Progenitor cell of endocrine pancreas (in vitro differentiated cells): ENCODE data around the gene FRS2. TPM values are rescaled to one million over a fixed set of nuclear protein-coding genes. Genes with fewer than 3 reads are reported as not detected.

Experiments used
- DNase-seq: peaks from one replicate; pipeline ENCODE4 v3.0.0; 2021; ENCODE audit warnings: low spot score; ENCODE audit not compliant: unreplicated experiment
- H3K27ac Mint-ChIP-seq: 2 replicates; pipeline ENCODE4 v1.8.0; 2021; ENCODE audit warnings: mild to moderate bottlenecking, moderate library complexity, mixed read lengths
- H3K27me3 Mint-ChIP-seq: 2 replicates; pipeline ENCODE4 v1.8.0; 2021; ENCODE audit warnings: mixed read lengths
- H3K36me3 Mint-ChIP-seq: 2 replicates; pipeline ENCODE4 v1.8.0; 2022; ENCODE audit warnings: mixed read lengths; ENCODE audit not compliant: insufficient read depth
- H3K4me1 Mint-ChIP-seq: 2 replicates; pipeline ENCODE4 v1.8.0; 2021; ENCODE audit warnings: low read depth, mixed read lengths
- H3K4me3 Mint-ChIP-seq: 2 replicates; pipeline ENCODE4 v1.8.0; 2021; ENCODE audit warnings: low read depth, mild to moderate bottlenecking, moderate library complexity, mixed read lengths
- H3K9me3 Mint-ChIP-seq: 2 replicates; pipeline ENCODE4 v1.8.0; 2021; ENCODE audit warnings: low read depth, mixed read lengths
- CTCF ChIP-seq: fragments of 200-600 bp; sonication (generic); IDR thresholded peaks from one replicate; pipeline ENCODE4 v1.5.0; 2021; ENCODE audit warnings: antibody characterized with exemption, mild to moderate bottlenecking; ENCODE audit not compliant: unreplicated experiment
- total RNA-seq: library from RNA; stranded (reverse); gene quantifications from 2 replicates; pipeline ENCODE4 v1.2.1, GENCODE V29; 2021

The FRS2 gene
- total RNA-seq, 1 donor from 2014 or later, result 42.6 TPM

DNA sequence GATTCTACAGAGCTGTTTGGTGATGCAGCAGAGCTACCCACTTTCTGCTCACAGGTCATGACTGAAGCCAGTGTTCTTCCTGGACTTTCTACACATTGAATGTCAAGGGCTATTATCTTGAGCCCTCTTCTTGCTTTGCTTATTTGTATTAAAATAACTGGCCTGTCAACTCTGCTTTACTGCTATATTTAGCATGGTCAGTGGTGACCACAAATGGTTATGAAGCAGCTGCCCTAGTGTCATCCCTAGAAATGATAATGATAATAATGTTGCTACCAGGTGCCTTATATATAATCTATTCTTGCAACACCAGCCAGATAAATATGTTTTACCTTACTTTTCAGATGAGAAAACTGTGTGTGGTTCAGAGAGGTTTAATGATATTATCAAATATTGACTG lies 143.2 kb downstream of the FRS2 start:
- Mint-ChIP-seq H3K36me3 (no peaks in the 10 kb centered on the region), H3K27ac (no peak overlapping the region), H3K9me3 (no peaks in the 10 kb centered on the region), H3K27me3 (peaks cover 10% of the 10 kb centered on the region), H3K4me3 (no peak overlapping the region), H3K4me1 (no peaks in the 10 kb centered on the region)
- DNase-seq, result no peak
- no peak for TF ChIP-seq CTCF

- Mint-ChIP-seq H3K4me1 (no peaks in the 10 kb centered on the region), H3K27ac (no peak overlapping the region), H3K9me3 (no peaks in the 10 kb centered on the region), H3K27me3 (peaks cover 7% of the 10 kb centered on the region), H3K4me3 (no peak overlapping the region), H3K36me3 (no peaks in the 10 kb centered on the region)
- no peak for TF ChIP-seq CTCF
- DNase-seq, result no peak
Observed at GRCh38 chr12:69616025-69616424, 145.8 kb downstream of the FRS2 start.

DNA sequence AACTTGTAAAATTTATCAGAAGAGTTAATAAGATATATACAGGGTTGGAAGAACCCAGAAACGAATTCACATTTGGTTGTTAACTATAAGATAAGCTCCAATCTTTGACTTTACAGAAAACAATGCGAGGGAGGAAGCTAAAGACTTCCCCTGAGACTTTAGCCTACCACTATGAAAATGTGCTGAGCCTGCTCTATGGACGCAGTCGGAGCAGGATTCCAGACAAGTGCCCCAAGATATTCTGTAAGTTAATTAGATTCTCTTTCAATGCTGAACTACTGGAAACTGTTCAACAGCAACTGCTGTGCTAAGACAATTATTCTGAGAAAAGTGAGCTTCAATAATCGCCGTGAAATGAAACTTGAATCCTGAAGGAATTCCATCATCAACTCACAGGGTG lies 148.9 kb downstream of the FRS2 start:
- Mint-ChIP-seq H3K4me1 (no peaks in the 10 kb centered on the region), H3K27ac (no peak overlapping the region), H3K27me3 (peaks cover 7% of the 10 kb centered on the region), H3K4me3 (no peak overlapping the region), H3K36me3 (no peaks in the 10 kb centered on the region), H3K9me3 (no peaks in the 10 kb centered on the region)
- no peak for TF ChIP-seq CTCF
- no peak for DNase-seq

- Mint-ChIP-seq H3K36me3 (no peaks in the 10 kb centered on the region), H3K27ac (no peak overlapping the region), H3K27me3 (peaks cover 7% of the 10 kb centered on the region), H3K4me1 (no peaks in the 10 kb centered on the region), H3K4me3 (no peak overlapping the region), H3K9me3 (no peaks in the 10 kb centered on the region)
- TF ChIP-seq CTCF, result no peak
- no peak for DNase-seq
Observed at GRCh38 chr12:69620077-69620476, 149.9 kb downstream of the FRS2 start.

GRCh38 chr12:69620921-69621320 lies 150.7 kb downstream of the FRS2 start:
- Mint-ChIP-seq H3K4me3 (no peak overlapping the region), H3K27me3 (no peaks in the 10 kb centered on the region), H3K36me3 (no peaks in the 10 kb centered on the region), H3K4me1 (no peaks in the 10 kb centered on the region), H3K27ac (no peak overlapping the region), H3K9me3 (no peaks in the 10 kb centered on the region)
- no peak for TF ChIP-seq CTCF
- DNase-seq, result no peak
